Measurements from ENCODE around the gene NAXD.

DNA sequence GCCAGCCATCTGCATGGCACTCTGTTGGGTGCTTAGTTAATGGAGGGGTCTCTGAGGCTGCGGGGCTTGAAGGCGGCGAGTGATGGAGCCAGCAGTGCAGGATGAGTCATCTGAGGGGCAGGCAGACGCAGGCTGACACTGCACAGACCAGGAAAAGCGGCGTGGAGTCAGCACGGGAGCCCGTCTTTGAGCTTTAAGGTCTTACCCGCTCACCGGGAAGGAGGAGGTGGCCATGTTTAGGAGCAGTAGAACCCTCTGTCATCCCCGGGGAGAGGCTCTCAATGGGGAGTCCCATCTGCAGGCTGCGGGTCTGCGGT lies 13.1 kb downstream of the NAXD start:
- TF ChIP-seq CTCF (IDR thresholded peaks at IDR 0.05) (no peak), POLR2A (IDR thresholded peaks at IDR 0.05) (no peak)
